NB4 (cell line): ENCODE data around the gene ITGB7.

Experiments used
- CTCF ChIP-seq: IDR thresholded peaks from one replicate; pipeline ENCODE4 v1.5.1; 2012; ENCODE audit warnings: low read depth, low read length
- POLR2A ChIP-seq: IDR thresholded peaks from 2 replicates; pipeline ENCODE4 v1.6.1; 2011; ENCODE audit warnings: mild to moderate bottlenecking; ENCODE audit not compliant: insufficient read length; ENCODE audit errors: extremely low read depth

GRCh38 chr12:53231671-53231920, 24.5 kb upstream of the ITGB7 start:
- no peak for TF ChIP-seq POLR2A
- no peak for TF ChIP-seq CTCF
